Activated T-cell treated with anti-CD3 and anti-CD28 coated beads, Interleukin-2, amount 50 U/mL, for 72 hours (primary cell): Measurements from ENCODE around the gene AP3D1. TPM values are rescaled to one million over a fixed set of nuclear protein-coding genes. Genes with fewer than 3 reads are reported as not detected.

Experiments
- ATAC-seq, 2 donors: fragments of 150-1000 bp; cut with Tn5 transposase; replicated peaks in 1 of 2; 2 replicates each; pipeline ENCODE4 v1.10.0; 2021; ENCODE audit warnings: moderate library complexity in 2 of 2, mild to moderate bottlenecking in 1 of 2
- DNase-seq, 2 donors: peaks; one replicate each; pipeline ENCODE4 v3.0.0; 2021 to 2022; ENCODE audit warnings: mixed read lengths in 1 of 2
- H3K27ac Mint-ChIP-seq: one replicate; pipeline ENCODE4 v1.8.0; 2022; ENCODE audit warnings: mild to moderate bottlenecking, moderate library complexity, mixed read lengths
- H3K27me3 Mint-ChIP-seq: one replicate; pipeline ENCODE4 v1.8.0; 2022; ENCODE audit warnings: low read depth, mixed read lengths
- H3K36me3 Mint-ChIP-seq, 2 donors: one replicate each; pipeline ENCODE4 v1.8.0; 2022; ENCODE audit warnings: mixed read lengths in 2 of 2, mild to moderate bottlenecking in 1 of 2; ENCODE audit not compliant: insufficient read depth in 2 of 2
- H3K4me1 Mint-ChIP-seq: one replicate; pipeline ENCODE4 v1.8.0; 2022; ENCODE audit warnings: low read depth, mixed read lengths
- H3K4me3 Mint-ChIP-seq, 2 donors: one replicate each; pipeline ENCODE4 v1.8.0; 2022; ENCODE audit warnings: mild to moderate bottlenecking in 2 of 2, mixed read lengths in 2 of 2, moderate library complexity in 2 of 2
- H3K9me3 Mint-ChIP-seq, 2 donors: one replicate each; pipeline ENCODE4 v1.8.0; 2022; ENCODE audit warnings: mixed read lengths in 2 of 2
- total RNA-seq, 2 donors: library from RNA; stranded (reverse); gene quantifications; one replicate each; pipeline ENCODE4 v1.2.3, GENCODE V29; 2022

Gene AP3D1
- total RNA-seq, 2 donors from 2014 or later: 111 to 114 TPM

- Mint-ChIP-seq H3K4me1 (peaks cover 39% of the 10 kb centered on the region), H3K36me3 (no peaks in the 10 kb centered on the region), H3K27me3 (no peaks in the 10 kb centered on the region), H3K4me3 (peak overlapping the region in 1 of 2 donors; percentile 66), H3K27ac (no peak overlapping the region), H3K9me3 (no peaks in the 10 kb centered on the region)
- ATAC-seq (no peak), DNase-seq (no peak)
Measured at GRCh38 chr19:2057484-2058469, 93.6 kb downstream of the AP3D1 start.

- no peaks in the 10 kb centered on the region for H3K36me3 Mint-ChIP-seq
- DNase-seq (no peak), ATAC-seq (no peak)
- no peaks in the 10 kb centered on the region for H3K9me3 Mint-ChIP-seq
- peaks cover 39% of the 10 kb centered on the region for H3K4me1 Mint-ChIP-seq
- peak overlapping the region; percentile 83 for H3K27ac Mint-ChIP-seq
- no peaks in the 10 kb centered on the region for H3K27me3 Mint-ChIP-seq
- H3K4me3 Mint-ChIP-seq: peak overlapping the region; percentile 54 to 66
Measured at GRCh38 chr19:2056837-2057192, 94.6 kb downstream of the AP3D1 start.

DNA sequence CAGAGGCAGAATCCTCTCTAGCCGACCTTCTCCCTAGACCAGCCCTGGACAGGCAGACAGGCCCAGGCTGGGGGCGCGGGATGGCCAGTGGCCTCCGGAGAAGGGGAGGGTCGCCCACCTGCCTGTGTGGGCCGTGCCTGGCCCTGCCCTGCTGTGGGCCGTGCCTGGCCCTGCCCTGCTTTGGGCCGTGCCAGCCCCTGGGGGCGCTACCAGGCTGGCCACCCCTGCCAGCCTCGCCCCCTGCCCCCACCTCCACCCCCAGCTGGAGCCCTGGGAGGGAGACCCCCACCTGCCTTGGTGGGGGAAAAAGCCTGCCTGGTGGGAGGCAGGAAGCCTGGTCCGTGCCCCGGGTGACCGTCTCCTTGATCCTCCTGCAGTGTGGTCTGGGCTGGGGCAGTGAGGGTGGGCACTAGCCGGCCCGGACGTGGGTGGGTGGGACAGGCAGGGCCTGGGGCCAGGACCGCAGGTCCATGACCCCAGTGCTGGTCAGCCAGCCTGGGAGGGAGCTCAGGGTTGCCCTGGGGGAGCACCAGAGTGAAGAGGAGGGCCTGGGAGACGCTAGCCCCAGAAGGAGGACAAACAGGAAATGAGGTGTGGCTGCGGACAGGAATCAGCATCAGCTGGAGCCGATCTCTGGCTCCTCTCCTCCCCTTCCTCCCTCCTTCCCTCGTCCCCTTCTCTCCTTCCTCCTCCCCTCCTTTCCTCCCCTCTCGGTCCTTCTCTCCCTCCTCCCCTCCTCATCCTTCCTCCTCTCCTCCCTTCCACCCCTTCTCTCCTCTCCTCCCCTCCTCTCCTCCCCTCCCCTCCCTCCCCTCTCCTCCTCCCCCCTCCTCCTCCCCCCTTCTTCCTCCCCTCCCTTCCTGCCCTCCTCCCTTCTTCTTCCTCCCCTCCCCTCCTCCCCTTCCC, 95.2 kb downstream of the AP3D1 start:
- DNase-seq (peak in 1 of 2 donors; percentile 49), ATAC-seq (peak in 1 of 2 donors; percentile 19)
- Mint-ChIP-seq H3K27ac (peak overlapping the region; percentile 95), H3K9me3 (no peaks in the 10 kb centered on the region), H3K27me3 (no peaks in the 10 kb centered on the region), H3K4me3 (peak overlapping the region; percentile 73 to 75), H3K4me1 (peaks cover 43% of the 10 kb centered on the region), H3K36me3 (peaks cover 0 to under 1% of the 10 kb centered on the region in 2 donors)

DNA sequence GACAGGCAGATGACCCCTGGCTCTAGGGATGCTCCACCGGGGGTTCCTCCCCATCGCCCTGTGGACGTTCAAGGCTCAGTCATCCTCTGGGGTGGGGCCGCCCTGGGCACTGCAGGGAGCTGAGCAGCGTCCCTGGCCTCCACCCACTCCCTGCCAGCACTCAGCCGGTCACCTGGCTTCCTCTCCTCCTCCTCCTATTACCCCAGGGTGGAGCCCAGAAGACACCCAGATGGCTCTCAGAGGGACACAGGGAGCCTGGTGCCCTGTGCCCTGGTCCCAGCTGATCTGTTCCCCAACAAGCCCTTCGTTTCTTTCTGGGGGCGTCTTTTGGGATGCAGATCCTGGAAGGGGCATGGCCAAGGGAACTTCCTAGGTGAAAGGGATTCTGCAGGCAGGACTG, 96.6 kb downstream of the AP3D1 start:
- H3K4me1 Mint-ChIP-seq: peaks cover 35% of the 10 kb centered on the region
- peaks cover 0 to 1% of the 10 kb centered on the region in 2 donors for H3K36me3 Mint-ChIP-seq
- ATAC-seq (no peak), DNase-seq (no peak)
- no peaks in the 10 kb centered on the region for H3K27me3 Mint-ChIP-seq
- H3K9me3 Mint-ChIP-seq: no peaks in the 10 kb centered on the region
- H3K27ac Mint-ChIP-seq: no peak overlapping the region
- H3K4me3 Mint-ChIP-seq: no peak overlapping the region

DNA sequence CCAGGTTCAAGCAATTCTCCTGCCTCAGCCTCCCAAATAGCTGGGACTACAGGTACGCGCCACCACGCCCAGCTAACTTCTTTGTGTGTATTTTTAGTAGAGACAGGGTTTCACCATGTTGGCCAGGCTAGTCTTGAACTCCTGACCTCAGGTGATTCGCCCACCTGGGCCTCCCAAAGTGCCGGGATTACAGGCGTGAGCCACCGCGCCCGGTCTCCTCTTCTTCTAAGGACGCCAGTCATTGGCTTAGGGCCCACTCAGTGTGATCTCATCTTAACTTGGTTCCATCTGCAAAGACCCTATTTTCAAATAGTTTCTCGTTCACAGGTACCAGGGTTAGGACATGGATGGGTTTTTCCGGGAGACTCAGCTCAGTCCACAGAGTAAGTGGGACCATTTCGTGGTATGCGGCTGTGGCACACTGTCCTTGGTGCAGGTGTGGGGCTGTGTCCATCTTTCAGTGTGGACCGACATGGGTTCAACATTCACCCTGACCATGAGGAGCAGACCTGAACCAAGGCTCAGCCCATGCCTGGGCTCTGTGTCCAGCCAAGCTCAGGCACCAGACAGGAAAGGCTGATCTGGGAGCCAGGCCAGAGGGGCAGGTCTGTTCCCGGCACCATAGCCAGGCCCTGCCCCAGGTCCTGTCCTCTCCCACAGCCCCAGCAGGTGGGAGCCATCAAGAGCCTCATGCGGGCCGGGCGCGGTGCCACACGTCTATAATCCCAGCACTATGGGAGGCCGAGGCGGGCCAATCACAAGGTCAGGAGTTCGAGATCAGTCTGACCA, 97.6 kb downstream of the AP3D1 start:
- Mint-ChIP-seq H3K27ac (peak overlapping the region; percentile 50), H3K4me1 (peaks cover 39% of the 10 kb centered on the region), H3K9me3 (no peaks in the 10 kb centered on the region), H3K27me3 (no peaks in the 10 kb centered on the region), H3K4me3 (no peak overlapping the region), H3K36me3 (peaks cover 0 to 1% of the 10 kb centered on the region in 2 donors)
- ATAC-seq: no peak
- no peak for DNase-seq

DNA sequence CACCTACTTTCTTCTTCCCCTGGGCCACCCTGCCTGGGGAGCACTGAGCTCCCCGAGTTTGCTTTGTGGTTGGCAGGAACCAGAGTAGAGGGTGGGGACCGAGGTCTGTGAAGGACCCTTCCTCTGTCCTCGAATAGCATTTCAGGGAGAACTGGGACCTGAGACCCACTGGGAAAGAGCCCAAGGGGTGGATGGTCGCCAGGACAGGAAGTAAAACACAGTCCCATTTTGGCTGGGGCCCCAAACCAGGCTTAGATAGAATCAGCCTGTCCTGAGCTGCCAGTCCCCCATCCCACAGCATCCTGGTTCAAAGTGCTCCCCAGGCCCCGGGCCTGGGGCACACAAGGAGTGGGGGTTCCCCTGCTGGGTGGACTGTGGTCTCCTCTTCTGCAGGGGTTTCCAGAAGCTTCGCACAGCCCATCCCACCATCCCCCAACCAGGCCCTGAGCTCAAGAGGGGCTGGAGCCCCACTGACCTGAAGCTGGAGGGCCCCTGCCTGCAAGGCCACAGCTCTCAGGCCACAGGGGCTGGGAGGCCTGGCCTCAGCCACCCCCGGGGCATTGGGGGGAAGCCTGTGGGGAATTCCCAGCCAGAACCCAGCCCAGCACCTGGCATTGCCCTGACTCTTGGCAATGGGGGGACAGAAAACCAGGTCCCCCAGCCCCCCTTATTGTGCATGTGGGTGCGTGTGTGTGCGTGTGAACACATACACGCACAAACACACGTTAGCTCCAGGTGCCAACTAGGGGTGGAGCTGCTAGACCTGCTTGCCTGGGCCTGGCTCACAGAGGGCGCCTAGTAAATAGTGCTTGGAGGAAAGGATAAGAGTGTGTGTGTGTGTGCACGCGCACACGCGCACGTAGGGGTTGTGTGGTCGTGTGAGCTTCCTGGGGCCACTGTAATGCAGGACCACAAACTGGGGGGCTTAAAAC, 99.3 kb downstream of the AP3D1 start:
- H3K27me3 Mint-ChIP-seq: no peaks in the 10 kb centered on the region
- H3K4me1 Mint-ChIP-seq: peaks cover 55% of the 10 kb centered on the region
- no peak for ATAC-seq
- peak; percentile 49 to 50 for DNase-seq
- H3K27ac Mint-ChIP-seq: peak overlapping the region; percentile 82
- no peaks in the 10 kb centered on the region for H3K9me3 Mint-ChIP-seq
- H3K36me3 Mint-ChIP-seq: peaks cover 0 to 1% of the 10 kb centered on the region in 2 donors
- H3K4me3 Mint-ChIP-seq: peak overlapping the region; percentile 74 to 82

DNA sequence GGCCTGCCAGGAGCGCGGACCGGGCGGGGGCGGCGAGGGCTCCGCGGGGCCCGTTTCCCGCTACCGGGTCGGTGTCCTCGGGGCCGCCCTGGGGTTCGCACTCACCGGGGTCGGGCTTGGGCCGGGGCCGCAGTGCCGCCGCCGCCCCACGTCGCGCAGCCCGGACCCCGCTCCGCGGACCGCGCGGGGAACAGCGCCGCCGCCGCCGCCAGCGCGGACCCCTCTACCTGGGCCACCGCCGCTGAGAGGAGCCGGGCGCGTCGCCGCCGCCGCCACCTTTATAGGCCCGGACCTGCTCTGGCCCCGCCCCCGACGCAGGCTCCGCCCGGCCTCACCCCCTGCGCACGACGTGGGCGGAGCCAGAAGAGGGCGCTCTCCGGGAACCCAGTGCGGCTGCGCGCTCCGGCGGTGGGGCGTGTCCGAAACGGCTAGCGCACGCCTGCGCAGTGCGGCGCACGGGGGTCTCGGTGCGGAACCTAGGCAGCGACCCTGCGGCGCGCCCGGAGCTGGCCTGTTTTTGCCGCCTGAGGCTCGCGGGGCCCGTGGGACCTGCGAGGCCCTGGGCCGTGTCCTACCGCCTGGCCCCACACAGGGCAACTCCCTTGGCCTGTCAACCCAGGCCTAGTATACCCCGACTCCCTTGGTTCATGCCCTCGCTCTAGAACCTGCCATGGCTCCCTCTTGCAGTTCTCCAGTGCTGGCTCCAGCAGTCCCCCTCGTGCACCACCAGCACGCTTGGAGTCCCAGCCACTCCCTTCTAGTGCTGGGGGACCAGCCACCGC, 100.2 kb downstream of the AP3D1 start, which contains the start of gene MKNK2:
Gene MKNK2, minus strand, starts transcription at position 254 of the 782 bp plus-strand sequence. CDS start 393 bp downstream, outside the sequence.
- ATAC-seq: peak; percentile 71 to 74
- DNase-seq: peak; percentile 94 to 99
- Mint-ChIP-seq H3K27ac (peak within 1 kb of the TSS; percentile 82), H3K4me3 (peak within 1 kb of the TSS; percentile 77 to 85), H3K9me3 (no peaks in the 10 kb centered on the region), H3K36me3 (peaks cover 0 to 3% of the 10 kb centered on the region in 2 donors), H3K27me3 (no peaks in the 10 kb centered on the region), H3K4me1 (peaks cover 56% of the 10 kb centered on the region)

Other genes starting within 250 kb of the AP3D1 start
- gene ADAT3, start 246.2 kb downstream of the AP3D1 start, total RNA-seq: 1 to 10 TPM; 4.2 to 4.5 TPM
- gene SCAMP4, start 246.2 kb downstream of the AP3D1 start, total RNA-seq: 10 to 100 TPM; 36.5 to 42.6 TPM
- gene CSNK1G2, start 210.4 kb downstream of the AP3D1 start, total RNA-seq: 10 to 100 TPM; 63.7 to 66.5 TPM
- gene BTBD2, start 135.9 kb downstream of the AP3D1 start, total RNA-seq: 10 to 100 TPM; 48.7 to 56.2 TPM
- gene MKNK2, start 100.3 kb downstream of the AP3D1 start, total RNA-seq: 100 to 1,000 TPM; 120 to 121 TPM
- gene MOB3A, start 55.2 kb downstream of the AP3D1 start, total RNA-seq: 100 to 1,000 TPM; 129 to 134 TPM
- 10 to 100 TPM; 28.5 to 36.9 TPM for gene IZUMO4, start 54.7 kb downstream of the AP3D1 start, total RNA-seq
- 10 to 100 TPM; 50.4 to 55.4 TPM for gene DOT1L, start 12.4 kb upstream of the AP3D1 start, total RNA-seq
- gene PLEKHJ1, start 84.8 kb upstream of the AP3D1 start, total RNA-seq: 10 to 100 TPM; 67.4 to 92.7 TPM
- gene SF3A2, start 85.3 kb upstream of the AP3D1 start, total RNA-seq: 100 to 1,000 TPM; 146 to 147 TPM
- 1 to 10 TPM; 4.6 to 10.0 TPM for gene AMH, start 97.8 kb upstream of the AP3D1 start, total RNA-seq
- 1 to 10 TPM in 1 of 2 donors, under 1 TPM in 1; 0.72 to 1.6 TPM for gene JSRP1, start 104.9 kb upstream of the AP3D1 start, total RNA-seq
- under 1 TPM in 1 of 2 donors, not detected in 1; 0.09 TPM for gene PEAK3, start 130.6 kb upstream of the AP3D1 start, total RNA-seq
- gene LINGO3, start 156.6 kb upstream of the AP3D1 start, total RNA-seq: not detected
- 10 to 100 TPM; 74.7 to 84.5 TPM for gene LSM7, start 177.0 kb upstream of the AP3D1 start, total RNA-seq
- 10 to 100 TPM; 52.0 to 55.3 TPM for gene SPPL2B, start 177.1 kb upstream of the AP3D1 start, total RNA-seq
- gene TMPRSS9, start 208.7 kb upstream of the AP3D1 start, total RNA-seq: under 1 TPM in 1 of 2 donors, not detected in 1; 0.19 TPM